ENCODE data around the gene CNIH2. TPM values are rescaled to one million over a fixed set of nuclear protein-coding genes. Genes with fewer than 3 reads are reported as not detected.
A peak's percentile ranks its signal among the peaks of the same experiment; 100 is the strongest.

CNIH2 gene
- total and polyA plus RNA-seq, 4 donors, result 1.1 to 3.4 (median 1.5) TPM

DNA sequence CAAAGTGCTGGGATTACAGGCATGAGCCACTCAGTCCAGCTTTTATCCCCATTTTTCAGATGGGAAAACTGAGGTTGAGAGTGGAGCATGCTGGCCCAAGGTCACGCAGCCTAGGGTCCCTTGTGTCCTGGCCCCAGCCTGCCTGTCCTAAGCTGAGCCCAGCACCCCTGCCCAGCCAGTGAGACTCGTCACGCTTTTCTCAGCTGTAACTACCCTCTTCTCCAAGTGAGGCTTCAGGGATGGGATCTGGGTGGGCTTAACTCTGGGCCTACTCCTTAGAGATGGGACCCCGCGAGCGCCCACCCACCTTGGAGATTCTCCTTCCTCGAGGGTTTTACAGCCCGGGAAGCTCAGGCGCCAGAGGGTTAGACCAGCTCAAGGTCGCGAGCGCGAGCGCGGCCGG lies 13.3 kb downstream of the CNIH2 start:
- H3K9me3 ChIP-seq (ENCODE audit: control insufficient read depth in 4 of 4, insufficient read depth in 3 of 4, low read length in 3 of 4), result no peaks in the 10 kb centered on the region
- TF ChIP-seq, protein P1, sequence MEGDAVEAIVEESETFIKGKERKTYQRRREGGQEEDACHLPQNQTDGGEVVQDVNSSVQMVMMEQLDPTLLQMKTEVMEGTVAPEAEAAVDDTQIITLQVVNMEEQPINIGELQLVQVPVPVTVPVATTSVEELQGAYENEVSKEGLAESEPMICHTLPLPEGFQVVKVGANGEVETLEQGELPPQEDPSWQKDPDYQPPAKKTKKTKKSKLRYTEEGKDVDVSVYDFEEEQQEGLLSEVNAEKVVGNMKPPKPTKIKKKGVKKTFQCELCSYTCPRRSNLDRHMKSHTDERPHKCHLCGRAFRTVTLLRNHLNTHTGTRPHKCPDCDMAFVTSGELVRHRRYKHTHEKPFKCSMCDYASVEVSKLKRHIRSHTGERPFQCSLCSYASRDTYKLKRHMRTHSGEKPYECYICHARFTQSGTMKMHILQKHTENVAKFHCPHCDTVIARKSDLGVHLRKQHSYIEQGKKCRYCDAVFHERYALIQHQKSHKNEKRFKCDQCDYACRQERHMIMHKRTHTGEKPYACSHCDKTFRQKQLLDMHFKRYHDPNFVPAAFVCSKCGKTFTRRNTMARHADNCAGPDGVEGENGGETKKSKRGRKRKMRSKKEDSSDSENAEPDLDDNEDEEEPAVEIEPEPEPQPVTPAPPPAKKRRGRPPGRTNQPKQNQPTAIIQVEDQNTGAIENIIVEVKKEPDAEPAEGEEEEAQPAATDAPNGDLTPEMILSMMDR (IDR thresholded peaks at IDR 0.05; ENCODE audit: control extremely low read depth, extremely low read depth), result no peak
- no peak overlapping the region for H3K27ac ChIP-seq (ENCODE audit: low read depth in 1 of 2, low read length in 1 of 2)
- 16 to 18% methylated on average over 15 to 16 of the region's 16 CpGs for WGBS, 2 donors
- ATAC-seq (ENCODE audit: insufficient read depth, low FRiP score) (no peak), DNase-seq (no peak)
- H3K4me3 ChIP-seq, result no peak overlapping the region
- H3K36me3 ChIP-seq (ENCODE audit: control insufficient read depth in 4 of 4, insufficient read depth in 4 of 4, low read length in 4 of 4), result peaks cover 0 to 3% (median 1%) of the 10 kb centered on the region in 4 donors
- H3K4me1 ChIP-seq (ENCODE audit: control insufficient read depth in 5 of 5, insufficient read depth in 5 of 5, low read length in 5 of 5), result peaks cover 0 to 22% (median 12%) of the 10 kb centered on the region in 5 donors
- peaks cover 0 to 27% (median 25%) of the 10 kb centered on the region in 3 donors for H3K27me3 ChIP-seq (ENCODE audit: control insufficient read depth in 3 of 3, insufficient read depth in 3 of 3, low read length in 2 of 3)
- H3K9ac ChIP-seq (ENCODE audit: insufficient read depth in 1 of 2, low read length in 2 of 2), result no peak overlapping the region

DNA sequence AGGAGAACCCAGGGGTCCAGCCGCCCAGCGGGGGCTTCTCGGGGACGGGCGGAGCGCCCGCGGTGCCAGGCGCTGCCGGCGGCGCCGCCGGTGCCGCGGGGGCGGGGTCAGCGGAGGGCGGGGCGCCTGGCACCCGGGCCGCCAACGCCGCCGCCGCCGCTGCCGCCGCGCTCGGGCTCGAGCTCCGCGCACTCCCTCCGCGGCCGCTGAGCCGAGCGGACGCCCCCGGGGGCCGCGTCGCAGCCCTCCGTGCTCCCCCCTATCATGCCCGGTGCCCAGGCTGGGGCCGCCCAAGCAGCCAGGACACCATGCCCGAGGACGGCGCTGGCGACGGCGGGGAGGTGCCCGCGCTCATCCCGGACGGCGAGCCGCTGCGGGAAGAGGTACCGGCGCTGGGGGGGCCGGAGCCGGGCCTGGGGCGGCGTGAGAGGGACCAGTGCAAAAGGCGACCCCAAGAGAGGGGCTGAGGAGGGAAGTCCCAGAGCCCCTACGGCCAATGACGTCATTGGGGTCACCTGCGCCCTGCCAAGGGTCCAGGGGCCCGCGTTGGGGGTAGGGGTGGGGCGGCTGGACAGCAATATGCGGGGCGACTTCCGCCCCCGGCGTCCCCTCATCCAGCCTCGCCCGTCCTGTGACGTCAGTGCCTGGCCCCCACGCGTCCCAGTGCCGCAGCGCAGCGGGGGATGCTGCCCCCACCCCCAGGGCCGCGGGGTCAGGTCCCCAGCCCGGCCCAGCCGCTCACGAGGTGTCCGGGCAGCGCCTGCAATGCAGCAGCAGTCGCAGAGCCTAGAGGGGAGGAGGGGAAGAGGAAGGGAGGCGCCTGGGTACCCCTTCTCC lies 13.9 kb downstream of the CNIH2 start, which contains the start of gene TMEM151A:
TSS of gene TMEM151A (plus strand) at position 189 of the 837 bp plus-strand sequence. CDS start at position 309, 120 bp downstream.
- TF ChIP-seq, protein P1 (IDR thresholded peaks at IDR 0.05; ENCODE audit: control extremely low read depth, extremely low read depth), result no peak
- H3K9ac ChIP-seq (ENCODE audit: insufficient read depth in 1 of 2, low read length in 2 of 2), result no peak within 1 kb of the TSS
- H3K27ac ChIP-seq (ENCODE audit: low read depth in 1 of 2, low read length in 1 of 2), result no peak within 1 kb of the TSS
- H3K27me3 ChIP-seq (ENCODE audit: control insufficient read depth in 3 of 3, insufficient read depth in 3 of 3, low read length in 2 of 3), result peaks cover 0 to 29% (median 25%) of the 10 kb centered on the region in 3 donors
- DNase-seq (no peak), ATAC-seq (ENCODE audit: insufficient read depth, low FRiP score) (no peak)
- no peaks in the 10 kb centered on the region for H3K36me3 ChIP-seq (ENCODE audit: control insufficient read depth in 4 of 4, insufficient read depth in 4 of 4, low read length in 4 of 4)
- 2% methylated on average over 66 to 95 of the region's 95 CpGs for WGBS, 2 donors
- peak within 1 kb of the TSS; percentile 27 for H3K4me3 ChIP-seq
- peaks cover 0 to 22% (median 12%) of the 10 kb centered on the region in 5 donors for H3K4me1 ChIP-seq (ENCODE audit: control insufficient read depth in 5 of 5, insufficient read depth in 5 of 5, low read length in 5 of 5)
- no peaks in the 10 kb centered on the region for H3K9me3 ChIP-seq (ENCODE audit: control insufficient read depth in 4 of 4, insufficient read depth in 3 of 4, low read length in 3 of 4)

DNA sequence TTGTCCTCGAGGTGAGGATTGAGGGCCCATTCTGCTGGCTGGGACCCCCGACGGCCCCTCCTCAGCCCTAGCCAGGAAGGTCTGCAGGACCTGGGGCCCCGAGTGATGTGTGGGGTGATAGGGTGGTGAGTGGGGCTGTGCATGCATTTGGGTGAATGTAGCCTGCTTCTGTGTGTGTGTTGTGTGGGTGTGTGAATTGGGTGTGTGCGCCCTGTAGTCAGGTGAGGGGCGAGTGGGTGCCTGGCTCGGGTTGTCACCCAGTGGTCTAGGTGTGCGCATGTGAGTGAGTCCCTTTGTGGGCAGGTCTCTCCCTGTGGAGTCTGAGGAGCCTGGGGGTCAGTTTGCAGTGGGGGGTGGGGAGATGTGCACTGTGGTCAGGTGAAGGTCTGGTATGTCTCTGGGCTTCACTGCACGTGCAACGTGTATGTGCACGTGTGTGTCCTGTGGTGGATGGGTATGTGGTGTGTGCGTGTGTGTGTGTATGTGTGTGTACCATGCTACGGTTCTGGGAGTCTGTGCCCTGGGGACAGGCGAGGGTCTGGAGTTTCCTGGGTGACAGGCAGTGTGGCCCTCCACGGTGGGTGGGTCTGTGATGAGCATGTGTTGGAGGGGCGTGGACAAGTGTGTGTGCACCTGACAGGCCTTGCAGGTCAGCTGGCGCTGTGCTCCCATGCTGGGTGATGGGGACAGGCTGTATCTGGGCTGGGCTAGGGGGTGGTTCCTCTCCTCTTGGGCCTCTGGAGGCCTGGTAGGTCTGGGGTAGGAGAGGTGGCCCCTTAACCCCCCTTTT lies 14.8 kb downstream of the CNIH2 start:
- 55 to 60% methylated on average over 17 of the region's 17 CpGs for WGBS, 2 donors
- H3K4me1 ChIP-seq (ENCODE audit: control insufficient read depth in 5 of 5, insufficient read depth in 5 of 5, low read length in 5 of 5), result peaks cover 0 to 19% (median 12%) of the 10 kb centered on the region in 5 donors
- TF ChIP-seq, protein P1 (IDR thresholded peaks at IDR 0.05; ENCODE audit: control extremely low read depth, extremely low read depth), result no peak
- ATAC-seq (ENCODE audit: insufficient read depth, low FRiP score) (no peak), DNase-seq (no peak)
- no peak overlapping the region for H3K27ac ChIP-seq (ENCODE audit: low read depth in 1 of 2, low read length in 1 of 2)
- H3K36me3 ChIP-seq (ENCODE audit: control insufficient read depth in 4 of 4, insufficient read depth in 4 of 4, low read length in 4 of 4), result no peaks in the 10 kb centered on the region
- peaks cover 0 to 29% (median 25%) of the 10 kb centered on the region in 3 donors for H3K27me3 ChIP-seq (ENCODE audit: control insufficient read depth in 3 of 3, insufficient read depth in 3 of 3, low read length in 2 of 3)
- no peaks in the 10 kb centered on the region for H3K9me3 ChIP-seq (ENCODE audit: control insufficient read depth in 4 of 4, insufficient read depth in 3 of 4, low read length in 3 of 4)
- no peak overlapping the region for H3K4me3 ChIP-seq
- H3K9ac ChIP-seq (ENCODE audit: insufficient read depth in 1 of 2, low read length in 2 of 2), result no peak overlapping the region
